ENCODE data around the gene PSG11.
"Not testable (repeated sequence)": the region's sequence is repeated elsewhere in the genome, so short reads cannot be mapped to it uniquely, and the experiment has no call there.

DNA sequence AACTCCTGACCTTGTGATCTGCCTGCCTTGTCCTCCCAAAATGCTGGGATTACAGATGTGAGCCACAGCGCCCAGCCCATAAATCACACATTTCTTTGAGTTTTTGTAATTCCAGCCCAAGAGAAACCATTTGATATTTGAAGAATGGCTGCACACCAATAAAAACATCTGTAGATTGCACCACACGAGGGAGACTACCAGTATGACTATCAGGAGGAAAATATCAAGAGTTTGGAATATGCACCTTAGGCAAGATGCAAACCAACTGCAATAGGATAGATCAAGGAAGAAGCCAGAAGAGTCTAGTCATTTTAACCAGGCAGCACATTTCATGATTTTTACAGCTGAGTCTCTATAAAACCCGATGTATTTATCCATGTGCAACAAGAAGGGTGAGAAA, 36.1 kb upstream of the PSG11 start:
- TF ChIP-seq SUZ12 (IDR thresholded peaks at IDR 0.05; ENCODE audit: extremely low read depth, insufficient read depth, insufficient read length); YY1 (IDR thresholded peaks at IDR 0.05; ENCODE audit: insufficient read depth, insufficient read length): not testable (repeated sequence)

Measured in NT2/D1 (cell line).